DND-41 (cell line): Measurements from ENCODE around the gene IMPDH2.

ENCODE experiments used
- ATAC-seq: fragments of 200-7000 bp; cut with Tn5 transposase; 3 replicates; pipeline ENCODE4 v1.9.1; 2021; ENCODE audit warnings: low read depth; ENCODE audit not compliant: insufficient read depth
- DNase-seq: peaks from one replicate; pipeline ENCODE4 v3.0.0-alpha.2; 2020
- H2AFZ ChIP-seq: 2 replicates; pipeline ENCODE4 v1.6.0; 2012; ENCODE audit warnings: low read depth, low read length
- H3K27ac ChIP-seq: 2 replicates; pipeline ENCODE4 v1.5.1; 2012; ENCODE audit warnings: low read length, inconsistent platforms
- H3K27me3 ChIP-seq: fragments of 200-600 bp; sonication (generic); 2 replicates; pipeline ENCODE4 v1.6.0; 2012; ENCODE audit warnings: low read length, mild to moderate bottlenecking, inconsistent platforms; ENCODE audit not compliant: insufficient read depth, poor library complexity
- H3K36me3 ChIP-seq: 2 replicates; pipeline ENCODE4 v1.5.1; 2012; ENCODE audit warnings: low read length, inconsistent platforms; ENCODE audit not compliant: insufficient read depth
- H3K4me1 ChIP-seq: 2 replicates; pipeline ENCODE4 v1.5.1; 2012; ENCODE audit warnings: mild to moderate bottlenecking, low read length; ENCODE audit not compliant: insufficient read depth
- H3K4me2 ChIP-seq: 2 replicates; pipeline ENCODE4 v1.6.0; 2012; ENCODE audit warnings: mild to moderate bottlenecking, moderate library complexity, low read length, inconsistent platforms; ENCODE audit not compliant: insufficient read depth
- H3K4me3 ChIP-seq, 2 experiments: fragments of 200-600 bp in 1 of 2; shearing (Covaris generic) in 1 of 2; 2 replicates each; pipeline ENCODE4 v1.5.1; 2012 to 2016; ENCODE audit warnings: inconsistent platforms in 2 of 2, low read length in 2 of 2, mild to moderate bottlenecking in 2 of 2, low read depth in 1 of 2, moderate library complexity in 1 of 2
- H3K79me2 ChIP-seq: 2 replicates; pipeline ENCODE4 v1.6.0; 2012; ENCODE audit warnings: low read length, inconsistent platforms; ENCODE audit not compliant: insufficient read depth
- H3K9ac ChIP-seq: 2 replicates; pipeline ENCODE4 v1.6.0; 2012; ENCODE audit warnings: low read depth, mild to moderate bottlenecking, inconsistent platforms, low read length, moderate library complexity
- H3K9me3 ChIP-seq: 2 replicates; pipeline ENCODE4 v1.5.1; 2012; ENCODE audit warnings: low read length, moderate library complexity, mild to moderate bottlenecking, inconsistent platforms; ENCODE audit not compliant: insufficient read depth, severe bottlenecking
- H4K20me1 ChIP-seq: 2 replicates; pipeline ENCODE4 v1.6.0; 2012; ENCODE audit warnings: low read length; ENCODE audit not compliant: insufficient read depth
- CTCF ChIP-seq: IDR thresholded peaks from 2 replicates; pipeline ENCODE4 v1.5.1; 2012; ENCODE audit warnings: borderline replicate concordance, low read length, moderate library complexity, mild to moderate bottlenecking; ENCODE audit not compliant: poor library complexity, severe bottlenecking; ENCODE audit errors: extremely low read depth
- EZH2 ChIP-seq: IDR thresholded peaks from 3 replicates; pipeline ENCODE4 v1.6.1; 2012; ENCODE audit warnings: borderline replicate concordance, low read depth, mild to moderate bottlenecking, moderate library complexity, low read length, inconsistent platforms; ENCODE audit not compliant: severe bottlenecking

IMPDH2 gene

DNA sequence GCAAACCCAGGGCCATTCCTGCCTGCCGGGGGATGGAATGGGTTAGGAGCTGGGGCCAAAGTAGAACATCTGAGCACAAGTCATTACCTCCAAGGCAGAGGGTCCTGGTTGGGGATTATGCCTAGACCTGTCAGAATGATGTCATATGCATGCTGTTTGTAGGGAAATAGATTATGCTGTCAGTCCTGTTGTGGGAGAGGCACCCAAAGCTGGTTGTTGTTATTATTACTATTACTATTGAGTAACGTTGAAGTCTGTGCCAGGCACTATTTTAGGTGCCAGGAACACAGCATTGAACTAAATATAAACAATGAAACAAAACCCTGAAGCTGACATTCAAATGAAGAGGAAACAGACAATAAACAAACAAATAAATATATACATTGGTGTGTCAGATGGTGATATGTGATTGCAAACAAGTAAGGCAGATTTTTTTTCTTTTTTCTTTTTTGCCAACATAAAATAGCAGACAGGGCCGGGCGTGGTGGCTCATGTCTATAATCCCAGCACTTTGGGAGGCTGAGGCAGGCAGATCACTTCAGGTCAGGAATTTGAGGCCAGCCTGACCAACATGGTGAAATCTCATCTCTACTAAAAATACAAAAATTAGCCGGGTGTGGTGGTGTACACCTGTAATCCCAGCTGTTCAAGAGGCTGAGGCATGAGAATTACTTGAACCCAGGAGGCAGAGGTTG is 37.2 kb downstream of the IMPDH2 start:
- H3K4me2 ChIP-seq = peak overlapping the region; percentile 86
- ATAC-seq (no peak), DNase-seq (no peak)
- H2AFZ ChIP-seq = no peak overlapping the region
- H4K20me1 ChIP-seq = no peaks in the 10 kb centered on the region
- TF ChIP-seq EZH2 (no peak), CTCF (no peak)
- peaks cover 19% of the 10 kb centered on the region for H3K79me2 ChIP-seq
- peak overlapping the region in 1 of 2 experiments; percentile 62; a peak in 2 of 4 replicates for H3K4me3 ChIP-seq
- no peaks in the 10 kb centered on the region for H3K9me3 ChIP-seq
- H3K36me3 ChIP-seq = peaks cover 4% of the 10 kb centered on the region
- H3K9ac ChIP-seq = peak overlapping the region; percentile 74
- H3K27ac ChIP-seq = no peak overlapping the region
- peaks cover 35% of the 10 kb centered on the region for H3K4me1 ChIP-seq
- no peaks in the 10 kb centered on the region for H3K27me3 ChIP-seq

DNA sequence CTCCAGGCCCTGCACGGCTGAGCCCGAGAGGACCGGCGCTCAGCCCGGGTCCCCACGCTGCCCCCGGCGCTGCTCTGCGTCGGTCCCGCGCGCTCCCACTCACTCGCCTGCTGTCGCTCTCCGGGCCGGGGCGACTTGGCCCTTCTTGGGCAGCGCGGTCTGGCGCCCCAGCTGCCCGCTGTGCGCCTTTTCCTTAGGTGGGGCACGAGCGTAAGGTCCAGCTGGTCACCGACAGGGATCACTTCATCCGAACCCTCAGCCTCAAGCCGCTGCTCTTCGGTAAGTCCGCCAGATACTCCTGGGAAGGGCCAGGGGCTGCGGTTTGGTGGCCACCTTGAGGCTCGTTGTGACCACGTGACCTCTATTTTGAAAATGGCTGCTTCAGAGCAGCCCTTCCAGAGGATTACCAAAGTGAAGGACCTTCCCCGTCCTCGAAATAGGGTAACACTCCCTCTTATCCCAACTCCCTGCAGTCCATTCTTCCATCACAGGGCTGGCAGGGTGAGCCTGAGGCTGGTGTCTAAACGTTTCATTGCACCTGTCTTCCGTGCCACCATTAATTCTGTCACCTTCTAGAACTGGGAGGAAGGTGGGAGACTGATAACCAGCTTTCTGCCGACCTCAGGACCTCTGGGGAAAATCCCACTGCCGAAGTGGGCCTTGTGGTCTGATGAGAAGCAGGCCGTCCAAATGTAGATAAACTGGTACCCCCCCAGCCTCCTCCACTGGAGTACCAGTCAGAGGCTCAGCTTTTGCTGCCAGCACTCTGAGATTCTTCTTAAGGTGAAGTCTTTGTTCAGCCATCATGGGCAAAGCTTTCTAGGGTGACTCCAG is 38.3 kb downstream of the IMPDH2 start:
- H3K27me3 ChIP-seq = no peaks in the 10 kb centered on the region
- H2AFZ ChIP-seq = peak overlapping the region; percentile 86
- no peak for ATAC-seq
- peaks cover 19% of the 10 kb centered on the region for H3K79me2 ChIP-seq
- DNase-seq = no peak
- no peaks in the 10 kb centered on the region for H3K9me3 ChIP-seq
- no peaks in the 10 kb centered on the region; the same call in none of the 2 replicates for H3K36me3 ChIP-seq
- TF ChIP-seq EZH2 (no peak), CTCF (no peak)
- H3K27ac ChIP-seq = peak overlapping the region; percentile 72
- H3K4me1 ChIP-seq = peaks cover 35% of the 10 kb centered on the region
- H3K9ac ChIP-seq = peak overlapping the region; percentile 74
- H3K4me2 ChIP-seq = peak overlapping the region; percentile 86
- no peaks in the 10 kb centered on the region for H4K20me1 ChIP-seq
- H3K4me3 ChIP-seq = peak overlapping the region; percentile 43 to 62; a peak in 3 of 4 replicates

- DNase-seq = peak; percentile 86
- Histone ChIP-seq H3K9me3 (no peaks in the 10 kb centered on the region), H2AFZ (peak within 1 kb of the TSS; percentile 86), H3K79me2 (peaks cover 19% of the 10 kb centered on the region), H3K4me2 (peak within 1 kb of the TSS; percentile 86), H3K4me3 (peak within 1 kb of the TSS; percentile 43 to 62; a peak in 3 of 4 replicates), H3K27me3 (no peaks in the 10 kb centered on the region), H3K4me1 (peaks cover 35% of the 10 kb centered on the region), H3K36me3 (peaks cover 1% of the 10 kb centered on the region), H4K20me1 (no peaks in the 10 kb centered on the region), H3K27ac (peak within 1 kb of the TSS; percentile 72), H3K9ac (peak within 1 kb of the TSS; percentile 74)
- TF ChIP-seq EZH2 = no peak
- TF ChIP-seq CTCF = peak; percentile 61
- peak; percentile 89 for ATAC-seq
These were observed 39.2 kb downstream of the IMPDH2 start, which contains the start of gene P4HTM for GRCh38 chr3:48989796-48990635. P4HTM (plus strand) TSS chr3:48990241; CDS start chr3:48990257, 16 bp downstream.
